WI38 (cell line): ENCODE results near the gene RPS6KB2.
"Not testable (repeated sequence)": the region's sequence is repeated elsewhere in the genome, so short reads cannot be mapped to it uniquely, and the experiment has no call there.

ENCODE experiments used
- H3K4me3 ChIP-seq: 2 replicates; pipeline ENCODE4 v1.5.1; 2011; ENCODE audit warnings: low read depth, mild to moderate bottlenecking, control low read depth, low read length
- TF ChIP-seq, protein P1 (sequence below): IDR thresholded peaks from 2 replicates; pipeline ENCODE4 v1.5.1; 2012; ENCODE audit warnings: low read depth, mild to moderate bottlenecking, control low read depth, low read length

Gene RPS6KB2

DNA sequence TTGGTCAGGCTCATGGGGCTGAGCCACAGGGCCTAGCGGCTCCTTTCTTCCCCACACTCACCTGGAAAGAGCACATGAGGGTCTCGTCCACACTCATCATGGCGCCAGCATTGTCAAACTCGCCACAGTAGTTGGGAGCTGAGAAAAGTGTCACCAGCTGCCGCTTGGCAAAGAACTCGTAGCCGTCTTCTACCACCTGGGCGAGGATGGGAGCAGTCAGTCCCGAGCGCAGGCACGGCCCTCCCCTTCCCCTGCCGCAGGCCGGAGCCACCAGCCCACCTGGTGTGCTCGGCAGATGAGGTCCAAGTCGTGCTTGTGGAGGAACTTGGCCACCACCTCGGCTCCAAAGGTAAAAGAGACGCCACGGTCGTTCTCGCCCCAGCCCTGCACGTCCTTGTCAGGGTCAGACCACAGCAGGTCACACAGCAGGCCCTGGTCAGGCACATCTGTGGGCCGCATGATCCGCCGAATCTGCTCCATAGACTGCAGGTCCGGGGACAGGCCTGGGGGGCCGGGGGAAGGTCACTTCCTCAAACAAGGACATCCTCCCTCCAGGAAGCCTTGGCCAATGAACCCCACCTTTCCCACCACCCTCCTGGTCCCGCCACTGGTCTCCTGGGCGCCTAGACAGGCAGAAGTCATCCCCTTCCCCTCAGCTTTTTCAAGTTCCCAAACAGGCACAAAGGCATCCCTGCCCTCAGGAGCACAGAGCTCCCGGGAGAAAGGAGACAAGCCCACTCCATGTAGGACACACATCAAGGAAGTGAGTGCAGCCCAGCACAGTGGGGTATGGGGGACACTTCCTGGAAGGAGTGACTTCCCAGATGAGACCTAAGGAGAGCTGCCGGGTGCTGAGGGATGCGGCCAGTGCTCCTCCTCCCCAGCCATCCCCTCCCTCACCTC, 29.4 kb upstream of the RPS6KB2 start:
- TF ChIP-seq, protein P1, sequence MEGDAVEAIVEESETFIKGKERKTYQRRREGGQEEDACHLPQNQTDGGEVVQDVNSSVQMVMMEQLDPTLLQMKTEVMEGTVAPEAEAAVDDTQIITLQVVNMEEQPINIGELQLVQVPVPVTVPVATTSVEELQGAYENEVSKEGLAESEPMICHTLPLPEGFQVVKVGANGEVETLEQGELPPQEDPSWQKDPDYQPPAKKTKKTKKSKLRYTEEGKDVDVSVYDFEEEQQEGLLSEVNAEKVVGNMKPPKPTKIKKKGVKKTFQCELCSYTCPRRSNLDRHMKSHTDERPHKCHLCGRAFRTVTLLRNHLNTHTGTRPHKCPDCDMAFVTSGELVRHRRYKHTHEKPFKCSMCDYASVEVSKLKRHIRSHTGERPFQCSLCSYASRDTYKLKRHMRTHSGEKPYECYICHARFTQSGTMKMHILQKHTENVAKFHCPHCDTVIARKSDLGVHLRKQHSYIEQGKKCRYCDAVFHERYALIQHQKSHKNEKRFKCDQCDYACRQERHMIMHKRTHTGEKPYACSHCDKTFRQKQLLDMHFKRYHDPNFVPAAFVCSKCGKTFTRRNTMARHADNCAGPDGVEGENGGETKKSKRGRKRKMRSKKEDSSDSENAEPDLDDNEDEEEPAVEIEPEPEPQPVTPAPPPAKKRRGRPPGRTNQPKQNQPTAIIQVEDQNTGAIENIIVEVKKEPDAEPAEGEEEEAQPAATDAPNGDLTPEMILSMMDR, result no peak
- no peak overlapping the region for H3K4me3 ChIP-seq

DNA sequence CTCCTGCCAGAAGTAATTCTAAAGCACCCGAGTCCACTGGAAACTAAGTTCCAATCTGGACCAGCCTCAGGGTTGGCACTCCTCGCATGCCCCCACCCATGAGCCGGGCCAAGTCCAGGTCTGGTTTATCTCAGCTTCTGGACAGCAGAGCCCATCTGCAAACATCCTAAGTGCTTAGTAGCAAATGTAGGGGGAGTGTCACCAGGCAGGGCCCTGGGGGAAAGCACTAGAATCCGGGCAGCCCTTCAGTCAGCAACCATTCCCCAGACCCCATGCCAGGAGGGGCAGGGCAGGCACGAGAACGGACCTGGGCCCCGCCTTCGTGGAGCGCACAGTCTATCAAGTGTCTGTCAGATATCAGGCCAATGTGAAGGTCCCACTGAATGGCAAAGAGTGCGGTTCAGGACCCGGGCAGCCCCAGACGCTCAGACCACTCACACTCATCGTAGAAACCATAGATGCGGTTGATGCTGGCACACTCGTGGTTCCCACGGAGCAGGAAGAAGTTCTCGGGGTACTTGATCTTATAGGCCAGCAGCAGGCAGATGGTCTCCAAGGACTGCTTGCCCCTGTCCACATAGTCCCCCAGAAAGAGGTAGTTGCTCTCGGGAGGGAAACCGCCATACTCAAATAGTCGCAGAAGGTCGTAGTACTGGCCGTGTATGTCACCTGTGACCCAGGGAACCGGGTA, 27.9 kb upstream of the RPS6KB2 start:
- TF ChIP-seq, protein P1, result no peak
- H3K4me3 ChIP-seq, result peak overlapping the region; percentile 95

DNA sequence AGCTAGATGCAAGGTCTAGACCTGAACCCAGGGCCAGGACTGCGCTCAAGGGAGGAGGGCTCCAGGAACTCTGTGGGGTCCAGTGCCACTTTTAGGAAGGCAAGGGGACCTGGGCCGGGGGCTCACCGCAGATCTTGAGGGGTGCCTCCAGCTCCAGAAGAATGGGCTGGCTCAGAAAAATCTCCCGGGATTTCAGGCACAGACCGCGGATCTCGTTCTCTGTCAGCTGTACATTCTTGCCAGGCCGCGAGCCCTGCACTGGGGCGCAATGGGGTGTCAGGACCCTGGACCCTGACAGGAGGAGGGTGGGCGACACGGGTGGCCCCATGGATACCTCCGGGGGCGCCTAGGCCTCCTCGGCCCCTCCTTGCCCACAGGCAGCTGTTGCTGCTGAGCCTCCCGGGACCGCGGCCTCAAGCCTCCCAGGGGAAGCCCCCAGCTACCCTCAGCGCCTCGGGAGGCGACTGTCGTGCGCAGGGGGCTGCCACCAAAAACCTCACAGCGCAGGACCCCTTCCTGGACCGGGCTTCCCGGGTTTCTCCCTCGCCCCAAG, 27.3 kb upstream of the RPS6KB2 start:
- TF ChIP-seq, protein P1, result no peak
- peak overlapping the region; percentile 95 for H3K4me3 ChIP-seq

DNA sequence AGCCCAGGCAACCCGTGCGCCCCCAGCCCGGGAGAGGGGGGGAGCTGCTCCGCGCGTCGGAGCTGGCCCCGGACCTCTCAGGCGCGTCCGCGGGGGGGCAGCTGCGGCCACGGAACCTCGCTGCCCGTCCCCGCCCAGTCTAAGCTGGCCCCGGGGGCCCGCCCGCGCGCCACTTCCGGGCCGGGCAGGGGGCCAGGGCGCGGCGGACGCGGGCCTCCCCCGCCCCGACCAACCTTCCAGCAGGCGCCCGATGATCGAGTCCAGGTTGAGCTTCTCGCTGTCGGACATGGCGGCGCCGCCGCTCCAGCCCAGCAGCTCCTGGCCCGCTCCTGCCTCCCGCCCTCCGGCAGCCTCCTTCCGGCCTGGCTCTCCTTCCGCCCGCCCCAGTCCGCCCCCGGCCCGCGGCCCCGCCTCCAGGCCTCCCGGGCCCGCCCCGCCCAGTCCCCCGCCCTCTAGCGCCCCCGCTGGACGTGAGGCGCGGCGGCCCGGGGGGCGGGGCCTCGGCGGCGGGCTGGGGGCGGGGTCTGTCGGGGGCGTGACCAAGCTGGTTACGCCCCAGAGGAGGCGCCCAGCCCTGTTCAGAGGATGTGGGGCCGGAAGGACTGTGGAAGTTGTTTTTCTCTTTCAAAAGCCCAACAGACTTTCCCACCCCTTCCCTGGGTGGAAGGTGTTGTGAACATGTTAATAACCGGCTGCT, 26.7 kb upstream of the RPS6KB2 start, which contains the start of gene PPP1CA:
TSS of gene PPP1CA (minus strand) at position 364 of the 697 bp plus-strand sequence. CDS start at position 288, 76 bp downstream.
- TF ChIP-seq, protein P1, result no peak
- H3K4me3 ChIP-seq, result peak within 1 kb of the TSS; percentile 95

DNA sequence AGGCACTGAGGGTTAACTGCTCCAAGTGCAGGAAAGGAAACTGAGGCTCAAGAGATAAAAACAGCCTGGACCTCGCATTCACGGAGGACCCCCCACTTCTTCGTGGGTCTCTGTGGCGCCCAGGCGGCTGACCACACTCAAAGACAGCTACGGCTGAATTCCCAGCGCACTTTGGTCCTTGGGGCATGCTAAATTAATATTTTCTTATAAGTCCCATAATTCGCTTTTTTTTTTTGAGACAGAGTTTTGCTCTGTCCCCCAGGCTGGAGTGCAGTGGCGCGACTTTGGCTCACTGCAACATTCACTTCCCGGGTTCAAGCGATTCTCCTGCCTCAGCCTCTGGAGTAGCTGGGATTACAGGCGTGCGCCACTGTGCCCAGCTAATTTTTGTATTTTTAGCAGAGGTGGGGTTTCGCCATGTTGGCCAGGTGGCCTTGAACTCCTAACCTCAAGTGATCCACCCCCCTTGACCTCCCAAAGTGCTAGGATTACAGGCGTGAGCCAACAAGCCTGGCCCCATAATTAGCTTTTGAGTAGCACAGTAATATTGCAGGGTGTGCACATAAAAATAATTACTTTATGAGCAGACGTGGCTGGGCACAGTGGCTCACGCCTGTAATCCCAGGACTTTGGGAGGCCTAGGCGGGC, 26.0 kb upstream of the RPS6KB2 start:
- peak overlapping the region; percentile 45 for H3K4me3 ChIP-seq

DNA sequence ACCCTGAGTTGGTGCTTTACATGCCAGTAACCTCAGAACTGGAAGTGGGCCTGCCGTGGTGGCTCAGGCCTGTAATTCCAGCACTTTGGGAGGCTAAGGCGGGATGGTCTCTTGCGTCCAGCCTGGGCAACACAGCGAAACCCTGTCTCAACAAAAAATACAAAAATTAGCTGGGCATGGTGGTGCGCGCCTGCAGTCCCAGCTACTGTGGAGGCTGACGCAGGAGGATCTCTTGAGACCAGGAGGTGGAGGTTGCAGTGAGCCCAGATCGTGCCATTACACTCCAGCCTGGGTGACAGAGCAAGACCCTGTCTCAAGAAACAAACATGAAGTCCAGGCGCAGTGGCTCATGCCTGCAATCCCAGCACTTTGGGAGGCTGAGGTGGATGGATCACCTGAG, 25.2 kb upstream of the RPS6KB2 start:
- not testable (repeated sequence) for H3K4me3 ChIP-seq

DNA sequence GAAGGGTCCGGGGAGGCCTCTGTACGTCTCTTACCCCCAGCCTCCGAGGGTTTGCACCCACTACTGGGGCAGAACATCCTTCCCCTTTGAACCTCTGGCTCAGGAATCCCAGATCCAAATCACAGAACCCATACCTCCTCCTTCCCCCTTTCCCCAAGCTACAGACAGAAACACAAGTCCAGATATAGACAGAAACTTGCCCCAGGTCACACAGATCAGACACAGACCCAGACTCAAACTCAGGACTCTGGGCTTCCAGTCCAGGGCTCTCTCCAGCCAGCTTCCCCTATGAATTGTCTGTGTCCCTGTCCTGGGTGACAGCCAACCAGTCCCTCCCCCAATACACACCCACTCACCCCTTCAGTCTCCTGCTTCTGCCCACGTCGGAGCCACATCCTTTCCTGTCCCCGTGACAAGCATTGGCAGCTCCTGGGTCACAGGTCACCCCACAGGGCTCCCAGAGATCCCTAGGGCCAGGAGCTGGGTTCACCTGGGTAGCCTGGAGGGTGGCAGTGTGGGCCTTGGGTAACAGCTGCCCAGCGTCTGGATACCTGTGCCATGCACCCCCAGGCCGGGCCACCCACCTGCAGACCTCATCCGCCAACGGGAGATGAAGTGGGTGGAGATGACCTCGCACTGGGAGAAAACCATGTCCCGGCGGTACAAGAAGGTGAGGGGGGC, 23.6 kb upstream of the RPS6KB2 start:
- no peak overlapping the region for H3K4me3 ChIP-seq
- TF ChIP-seq, protein P1, result no peak
